Measurements from ENCODE around the gene ASPG.

- TF ChIP-seq POLR2AphosphoS5 (IDR thresholded peaks at IDR 0.05), result no peak
- no peak for TF ChIP-seq CTCF (IDR thresholded peaks at IDR 0.05)
- TF ChIP-seq POLR2A (IDR thresholded peaks at IDR 0.05), result no peak
Observed at GRCh38 chr14:104155513-104155912, 70.0 kb downstream of the ASPG start.

All from upper lobe of left lung (tissue), 4 donors.